ENCODE results near the gene ATP8A2.

- no peak for TF ChIP-seq POLR2A (IDR thresholded peaks at IDR 0.05)
- TF ChIP-seq, protein P1, sequence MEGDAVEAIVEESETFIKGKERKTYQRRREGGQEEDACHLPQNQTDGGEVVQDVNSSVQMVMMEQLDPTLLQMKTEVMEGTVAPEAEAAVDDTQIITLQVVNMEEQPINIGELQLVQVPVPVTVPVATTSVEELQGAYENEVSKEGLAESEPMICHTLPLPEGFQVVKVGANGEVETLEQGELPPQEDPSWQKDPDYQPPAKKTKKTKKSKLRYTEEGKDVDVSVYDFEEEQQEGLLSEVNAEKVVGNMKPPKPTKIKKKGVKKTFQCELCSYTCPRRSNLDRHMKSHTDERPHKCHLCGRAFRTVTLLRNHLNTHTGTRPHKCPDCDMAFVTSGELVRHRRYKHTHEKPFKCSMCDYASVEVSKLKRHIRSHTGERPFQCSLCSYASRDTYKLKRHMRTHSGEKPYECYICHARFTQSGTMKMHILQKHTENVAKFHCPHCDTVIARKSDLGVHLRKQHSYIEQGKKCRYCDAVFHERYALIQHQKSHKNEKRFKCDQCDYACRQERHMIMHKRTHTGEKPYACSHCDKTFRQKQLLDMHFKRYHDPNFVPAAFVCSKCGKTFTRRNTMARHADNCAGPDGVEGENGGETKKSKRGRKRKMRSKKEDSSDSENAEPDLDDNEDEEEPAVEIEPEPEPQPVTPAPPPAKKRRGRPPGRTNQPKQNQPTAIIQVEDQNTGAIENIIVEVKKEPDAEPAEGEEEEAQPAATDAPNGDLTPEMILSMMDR (IDR thresholded peaks at IDR 0.05 in 4 of 5, conservative IDR thresholded peaks at IDR 0.05 in 1 of 5): no peak
Measured at GRCh38 chr13:25873242-25873612, 501.5 kb downstream of the ATP8A2 start.
